Rectal smooth muscle tissue (tissue), 1 donor: Measurements from ENCODE around the gene EML2.

Experiments used
- H3K27ac ChIP-seq: one replicate; pipeline ENCODE4 v1.7.0; 2013; ENCODE audit warnings: low read depth, low read length, inconsistent platforms
- H3K27me3 ChIP-seq: one replicate; pipeline ENCODE4 v1.7.0; 2013; ENCODE audit warnings: low read length; ENCODE audit not compliant: control insufficient read depth, insufficient read depth
- H3K36me3 ChIP-seq: one replicate; pipeline ENCODE4 v1.7.0; 2013; ENCODE audit warnings: low read length; ENCODE audit not compliant: control insufficient read depth, insufficient read depth
- H3K4me1 ChIP-seq: one replicate; pipeline ENCODE4 v1.7.0; 2013; ENCODE audit warnings: low read length; ENCODE audit not compliant: control insufficient read depth, insufficient read depth
- H3K4me3 ChIP-seq: one replicate; pipeline ENCODE4 v1.7.0; 2013; ENCODE audit warnings: low read length
- H3K9ac ChIP-seq: one replicate; pipeline ENCODE4 v1.7.0; 2013; ENCODE audit warnings: low read length

EML2 gene

DNA sequence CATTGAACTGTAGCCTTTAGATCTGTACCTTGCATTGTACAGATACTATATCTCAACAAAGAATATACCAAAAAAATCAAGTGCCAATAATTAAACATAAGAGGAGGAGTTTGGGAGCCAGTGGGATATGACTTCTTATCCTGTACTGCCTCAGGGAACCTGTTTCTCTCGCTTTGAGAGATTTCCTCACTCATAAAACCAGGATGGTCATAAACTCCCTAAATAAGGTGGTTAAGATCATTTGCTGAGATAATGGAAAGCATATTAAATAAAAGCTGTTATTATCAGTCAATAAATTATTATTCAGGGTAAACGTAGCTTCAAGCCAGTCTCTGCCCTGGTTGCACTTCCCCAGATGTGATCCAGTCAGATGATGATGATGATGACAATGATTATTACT is 71.6 kb downstream of the EML2 start:
- Histone ChIP-seq H3K4me1 (no peaks in the 10 kb centered on the region), H3K27me3 (no peaks in the 10 kb centered on the region), H3K4me3 (no peak overlapping the region), H3K36me3 (no peaks in the 10 kb centered on the region), H3K27ac (no peak overlapping the region), H3K9ac (no peak overlapping the region)

DNA sequence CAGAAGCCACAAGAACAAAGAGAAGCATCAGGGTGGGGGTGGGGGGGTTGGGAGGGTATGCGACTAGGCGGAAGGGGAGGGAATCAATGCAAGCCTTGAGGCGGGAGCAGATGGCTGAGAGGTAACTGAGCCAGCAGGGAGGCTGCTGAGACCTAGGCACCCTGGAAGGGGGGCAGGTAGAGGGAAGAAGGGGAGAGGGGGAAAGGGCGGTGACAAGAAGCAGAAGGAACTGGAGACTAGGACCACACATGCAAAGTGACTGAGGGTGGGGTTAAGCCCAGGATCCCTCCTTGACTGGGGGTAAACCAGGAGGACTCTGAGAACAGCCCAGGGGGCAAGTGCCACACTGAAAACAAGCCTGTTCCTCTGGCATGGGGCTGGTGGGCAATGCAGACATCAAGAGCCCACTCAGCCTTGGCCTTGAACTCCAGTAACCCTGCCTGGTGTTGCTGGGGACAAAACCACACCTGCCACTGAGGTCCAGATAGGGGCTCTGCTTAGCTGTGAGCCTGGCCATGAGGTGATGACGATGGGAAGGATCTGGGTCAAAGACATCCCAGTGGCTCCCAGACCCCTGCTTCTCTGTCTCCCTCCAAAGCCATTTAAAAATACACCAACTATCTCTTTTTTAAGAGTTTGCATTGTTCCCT is 74.9 kb downstream of the EML2 start:
- H3K27ac ChIP-seq, result no peak overlapping the region
- H3K4me3 ChIP-seq, result no peak overlapping the region
- no peak overlapping the region for H3K9ac ChIP-seq
- no peaks in the 10 kb centered on the region for H3K4me1 ChIP-seq
- no peaks in the 10 kb centered on the region for H3K36me3 ChIP-seq
- no peaks in the 10 kb centered on the region for H3K27me3 ChIP-seq

DNA sequence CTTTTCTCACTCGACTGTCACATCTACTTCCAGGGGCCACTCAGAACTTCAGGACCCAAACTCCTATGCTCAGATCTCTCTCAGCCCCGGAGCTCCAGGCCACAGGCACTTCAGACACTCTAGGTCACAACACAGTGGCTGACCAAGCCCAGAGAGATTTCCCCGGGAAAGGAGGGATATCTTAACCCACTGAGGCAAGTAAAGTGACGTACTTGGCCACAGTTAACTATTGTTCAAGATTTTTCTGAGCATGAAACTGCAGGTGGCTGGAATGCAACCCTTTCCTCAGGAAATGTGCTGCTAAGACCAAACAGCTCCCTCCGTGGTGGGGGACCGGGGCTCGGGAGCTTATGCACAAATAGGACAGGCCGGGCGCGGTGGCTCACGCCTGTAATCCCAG is 78.5 kb downstream of the EML2 start:
- Histone ChIP-seq H3K9ac (no peak overlapping the region), H3K36me3 (no peaks in the 10 kb centered on the region), H3K27ac (no peak overlapping the region), H3K27me3 (no peaks in the 10 kb centered on the region), H3K4me1 (no peaks in the 10 kb centered on the region), H3K4me3 (no peak overlapping the region)

DNA sequence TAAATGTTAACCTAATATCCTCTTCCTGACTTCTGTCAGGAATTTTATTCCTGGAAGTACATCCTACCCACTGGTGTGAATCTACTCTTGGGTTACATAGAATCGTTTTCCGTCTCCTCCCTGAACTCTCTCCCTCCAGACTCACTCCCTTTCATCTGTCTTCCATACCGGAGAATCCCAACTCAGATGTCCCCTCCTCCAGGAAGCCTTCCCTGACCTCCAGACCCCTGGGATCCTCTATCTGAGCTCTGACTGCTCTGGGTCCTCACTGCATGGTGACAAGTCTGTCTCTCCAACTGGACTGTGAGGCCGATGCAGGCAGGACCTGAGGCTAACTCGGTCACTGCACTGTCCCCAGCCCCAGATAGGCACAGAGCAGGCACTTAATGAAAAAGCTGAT is 79.2 kb downstream of the EML2 start:
- Histone ChIP-seq H3K9ac (no peak overlapping the region), H3K36me3 (no peaks in the 10 kb centered on the region), H3K4me3 (no peak overlapping the region), H3K27me3 (no peaks in the 10 kb centered on the region), H3K4me1 (no peaks in the 10 kb centered on the region), H3K27ac (no peak overlapping the region)
